Measurements from ENCODE around the gene SLC12A2.

GRCh38 chr5:128123936-128124335 is 40.4 kb downstream of the SLC12A2 start:
- TF ChIP-seq CTCF (conservative IDR thresholded peaks at IDR 0.05 in 1 of 2, IDR thresholded peaks at IDR 0.05 in 1 of 2; ENCODE audit: low read depth in 1 of 2, low read length in 2 of 2) = no peak
- no peak for TF ChIP-seq EZH2 (IDR thresholded peaks at IDR 0.05; ENCODE audit: low read length, missing control alignments)
